ENCODE data around the gene SLC35G4.
"Not testable (repeated sequence)": the region's sequence is repeated elsewhere in the genome, so short reads cannot be mapped to it uniquely, and the experiment has no call there.

The SLC35G4 gene

GRCh38 chr18:11609488-11609887 lies at the start of gene SLC35G4:
TSS of gene SLC35G4 (plus strand) at chr18:11609596. CDS start at chr18:11609596, 0 bp downstream.
- not testable (repeated sequence) for H3K9me3 ChIP-seq (replicated peaks; ENCODE audit: insufficient read depth, low read length); H3K9ac ChIP-seq (ENCODE audit: low read length); H3K4me2 ChIP-seq (ENCODE audit: low read depth, low read length); H3K79me2 ChIP-seq (ENCODE audit: low read length); H3K9me2 ChIP-seq (replicated peaks; ENCODE audit: insufficient read depth, low read length); H3K36me3 ChIP-seq (replicated peaks; ENCODE audit: insufficient read depth, low read length); DNase-seq; H2AFZ ChIP-seq (ENCODE audit: low read length); H4K20me1 ChIP-seq (ENCODE audit: insufficient read depth, low read length); H3K4me3 ChIP-seq (ENCODE audit: low read length); H3K27ac ChIP-seq (ENCODE audit: low read length); H3K4me1 ChIP-seq (ENCODE audit: low read length); H3K27me3 ChIP-seq (replicated peaks; ENCODE audit: insufficient read depth, low read length); H3F3A ChIP-seq (ENCODE audit: insufficient read depth, low read length)

GRCh38 chr18:11561293-11561692 lies 48.1 kb upstream of the SLC35G4 start:
- no peaks in the 10 kb centered on the region for H3K9me2 ChIP-seq (replicated peaks; ENCODE audit: insufficient read depth, low read length)
- no peaks in the 10 kb centered on the region for H3K4me1 ChIP-seq (ENCODE audit: low read length)
- H3K4me2 ChIP-seq (ENCODE audit: low read depth, low read length), result no peak overlapping the region
- DNase-seq, result no peak
- no peaks in the 10 kb centered on the region for H4K20me1 ChIP-seq (ENCODE audit: insufficient read depth, low read length)
- no peaks in the 10 kb centered on the region for H3K9me3 ChIP-seq (replicated peaks; ENCODE audit: insufficient read depth, low read length)
- H3K4me3 ChIP-seq (ENCODE audit: low read length), result no peak overlapping the region
- no peak overlapping the region for H3K27ac ChIP-seq (ENCODE audit: low read length)
- no peaks in the 10 kb centered on the region for H3K27me3 ChIP-seq (replicated peaks; ENCODE audit: insufficient read depth, low read length)
- no peak overlapping the region for H3K9ac ChIP-seq (ENCODE audit: low read length)
- TF ChIP-seq CTCF (IDR thresholded peaks at IDR 0.05; ENCODE audit: low read length) (no peak), EZH2phosphoT487 (IDR thresholded peaks at IDR 0.05; ENCODE audit: low read length) (no peak), EZH2 (optimal IDR thresholded peaks at IDR 0.05; ENCODE audit: low read depth, low read length) (no peak)
- H3F3A ChIP-seq (ENCODE audit: insufficient read depth, low read length), result no peaks in the 10 kb centered on the region
- H2AFZ ChIP-seq (ENCODE audit: low read length), result no peak overlapping the region
- H3K36me3 ChIP-seq (replicated peaks; ENCODE audit: insufficient read depth, low read length), result no peaks in the 10 kb centered on the region
- H3K79me2 ChIP-seq (ENCODE audit: low read length), result no peaks in the 10 kb centered on the region

GRCh38 chr18:11565716-11566115 lies 43.7 kb upstream of the SLC35G4 start:
- no peaks in the 10 kb centered on the region for H3K79me2 ChIP-seq (ENCODE audit: low read length)
- no peak overlapping the region for H3K4me2 ChIP-seq (ENCODE audit: low read depth, low read length)
- H3K9ac ChIP-seq (ENCODE audit: low read length), result no peak overlapping the region
- H3K27ac ChIP-seq (ENCODE audit: low read length), result no peak overlapping the region
- no peaks in the 10 kb centered on the region for H3K9me3 ChIP-seq (replicated peaks; ENCODE audit: insufficient read depth, low read length)
- no peaks in the 10 kb centered on the region for H3K4me1 ChIP-seq (ENCODE audit: low read length)
- H4K20me1 ChIP-seq (ENCODE audit: insufficient read depth, low read length), result no peaks in the 10 kb centered on the region
- no peaks in the 10 kb centered on the region for H3K9me2 ChIP-seq (replicated peaks; ENCODE audit: insufficient read depth, low read length)
- TF ChIP-seq EZH2phosphoT487 (IDR thresholded peaks at IDR 0.05; ENCODE audit: low read length) (no peak), CTCF (IDR thresholded peaks at IDR 0.05; ENCODE audit: low read length) (no peak), EZH2 (optimal IDR thresholded peaks at IDR 0.05; ENCODE audit: low read depth, low read length) (no peak)
- H3F3A ChIP-seq (ENCODE audit: insufficient read depth, low read length), result no peaks in the 10 kb centered on the region
- no peaks in the 10 kb centered on the region for H3K27me3 ChIP-seq (replicated peaks; ENCODE audit: insufficient read depth, low read length)
- H3K36me3 ChIP-seq (replicated peaks; ENCODE audit: insufficient read depth, low read length), result no peaks in the 10 kb centered on the region
- H2AFZ ChIP-seq (ENCODE audit: low read length), result no peak overlapping the region
- DNase-seq, result no peak
- no peak overlapping the region for H3K4me3 ChIP-seq (ENCODE audit: low read length)

GRCh38 chr18:11566236-11566965 lies 43.0 kb upstream of the SLC35G4 start:
- TF ChIP-seq EZH2phosphoT487 (IDR thresholded peaks at IDR 0.05; ENCODE audit: low read length) (no peak), CTCF (IDR thresholded peaks at IDR 0.05; ENCODE audit: low read length) (no peak), EZH2 (optimal IDR thresholded peaks at IDR 0.05; ENCODE audit: low read depth, low read length) (no peak)
- Histone ChIP-seq H2AFZ (ENCODE audit: low read length) (no peak overlapping the region), H3K36me3 (replicated peaks; ENCODE audit: insufficient read depth, low read length) (no peaks in the 10 kb centered on the region), H3K27me3 (replicated peaks; ENCODE audit: insufficient read depth, low read length) (no peaks in the 10 kb centered on the region), H3K27ac (ENCODE audit: low read length) (no peak overlapping the region), H3K4me1 (ENCODE audit: low read length) (no peaks in the 10 kb centered on the region), H3K4me3 (ENCODE audit: low read length) (no peak overlapping the region), H3F3A (ENCODE audit: insufficient read depth, low read length) (no peaks in the 10 kb centered on the region), H3K79me2 (ENCODE audit: low read length) (no peaks in the 10 kb centered on the region), H3K9ac (ENCODE audit: low read length) (no peak overlapping the region), H3K4me2 (ENCODE audit: low read depth, low read length) (no peak overlapping the region), H3K9me3 (replicated peaks; ENCODE audit: insufficient read depth, low read length) (no peaks in the 10 kb centered on the region), H3K9me2 (replicated peaks; ENCODE audit: insufficient read depth, low read length) (no peaks in the 10 kb centered on the region), H4K20me1 (ENCODE audit: insufficient read depth, low read length) (no peaks in the 10 kb centered on the region)
- no peak for DNase-seq
